HPDE6-E6E7 (cell line): ENCODE data around the gene TBC1D2B.

Experiments used
- DNase-seq: peaks from one replicate; pipeline ENCODE4 v3.0.0; 2011; ENCODE audit warnings: missing footprints; ENCODE audit errors: extremely low spot score

TBC1D2B gene

GRCh38 chr15:78077053-78077870 is at the start of gene TBC1D2B:
Gene TBC1D2B, minus strand, starts transcription at chr15:78077711. Its CDS starts 59 bp downstream, at chr15:78077652.
- DNase-seq: no peak

DNA sequence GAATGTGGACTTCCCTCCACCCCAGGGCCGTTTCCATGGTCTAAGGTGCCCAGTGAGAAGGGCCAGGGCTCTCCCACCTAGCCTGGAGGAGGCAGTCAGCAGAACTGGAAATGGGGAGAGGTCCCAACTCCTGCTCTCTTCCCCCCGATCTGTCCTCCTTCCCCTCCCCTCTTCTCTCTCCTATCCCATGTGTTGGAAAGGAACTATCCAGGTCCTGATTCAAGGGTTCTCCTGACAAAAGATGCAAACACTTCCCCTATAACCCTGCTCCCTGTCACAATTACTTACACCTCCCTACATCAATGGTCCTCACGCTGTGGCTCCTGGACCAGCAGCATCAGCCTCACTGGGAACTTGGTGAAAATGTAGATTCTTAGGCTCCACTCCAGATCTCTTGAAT is 47.8 kb upstream of the TBC1D2B start:
- DNase-seq: no peak

DNA sequence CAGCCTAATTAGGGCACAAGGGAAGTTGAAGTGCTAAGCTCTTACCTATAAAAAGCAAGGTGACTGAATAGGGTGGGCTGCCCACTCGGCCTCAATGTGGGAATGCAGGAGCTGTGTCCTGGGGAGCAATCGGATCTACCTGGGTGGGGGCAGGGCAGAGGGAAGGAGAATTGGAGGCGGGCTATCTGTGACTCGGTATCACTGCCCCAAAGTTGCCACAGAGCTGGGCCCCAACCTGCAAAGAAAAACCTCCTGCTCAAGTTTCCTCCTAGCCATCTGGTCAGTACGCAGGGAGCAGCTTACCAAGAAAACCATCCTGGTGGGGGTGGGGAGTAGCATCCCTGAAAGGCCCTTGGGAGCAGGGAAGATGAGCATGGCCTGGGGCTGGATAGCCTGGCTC is 43.0 kb upstream of the TBC1D2B start:
- DNase-seq: no peak

DNA sequence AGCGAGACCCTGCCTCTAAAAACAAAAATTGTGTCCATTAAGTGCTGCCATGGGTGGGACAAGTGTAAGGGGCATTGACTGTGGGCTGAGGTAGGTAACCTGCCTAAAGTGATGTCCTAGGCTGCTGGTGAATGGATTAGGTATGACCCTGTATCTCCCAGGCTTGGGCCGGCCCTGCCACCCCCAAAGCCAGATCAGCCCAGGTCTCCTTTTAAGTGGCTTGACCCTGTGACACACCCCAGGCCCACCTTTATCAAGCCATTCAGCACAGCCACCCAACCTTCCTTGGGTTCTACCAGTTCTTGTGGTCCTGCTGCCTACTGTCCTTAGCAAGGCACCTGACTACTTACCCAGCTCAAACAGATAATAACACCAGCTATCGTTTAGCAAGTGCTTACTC is 35.0 kb upstream of the TBC1D2B start:
- DNase-seq: no peak

GRCh38 chr15:78111788-78112187 is 34.3 kb upstream of the TBC1D2B start:
- no peak for DNase-seq

DNA sequence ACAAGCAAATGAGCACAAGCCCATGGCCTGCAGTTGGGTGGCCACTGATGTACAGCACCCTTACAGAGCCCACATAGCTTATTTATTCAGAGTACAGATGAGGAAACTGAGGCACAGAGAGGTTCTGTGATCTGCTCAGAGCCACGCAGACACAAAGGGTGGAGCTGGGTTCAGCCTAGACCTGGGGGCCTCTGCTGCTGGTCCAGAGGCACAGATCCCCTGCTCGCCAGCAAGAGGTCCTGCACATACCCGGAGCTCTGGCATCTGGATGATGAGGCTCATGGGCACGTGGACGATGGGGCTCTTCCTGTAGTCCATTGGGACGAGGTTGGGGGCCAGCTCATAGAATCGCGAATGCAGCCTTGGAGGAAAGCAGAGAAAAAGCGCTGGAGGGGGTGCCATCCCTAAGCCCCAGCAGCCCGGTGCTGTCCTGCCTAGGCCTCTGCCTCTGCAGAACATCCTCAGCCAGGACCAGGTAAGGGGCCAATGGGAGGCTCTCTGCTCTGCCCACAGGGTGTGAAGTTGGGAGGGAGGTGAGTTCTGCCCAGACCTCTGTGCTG is 33.5 kb upstream of the TBC1D2B start:
- DNase-seq: no peak

DNA sequence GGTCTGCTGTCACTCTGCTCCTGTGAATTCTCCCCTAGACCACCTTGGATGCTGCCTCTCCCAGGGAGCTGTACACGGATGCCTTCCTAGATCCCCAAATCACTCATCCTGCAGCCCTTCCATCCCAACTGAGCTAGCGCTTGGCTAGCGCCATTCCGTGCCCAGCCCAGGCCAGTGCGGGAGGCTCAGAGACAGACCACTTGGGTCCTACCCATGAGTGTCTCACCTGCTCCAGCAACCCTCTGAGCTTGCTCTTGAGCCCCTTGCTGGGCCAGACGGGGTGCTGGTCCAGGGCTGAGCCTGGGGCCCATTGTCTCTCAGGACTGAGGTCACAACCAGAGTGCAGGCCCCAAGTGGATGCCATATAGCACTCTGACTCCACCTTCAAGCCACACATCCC is 32.6 kb upstream of the TBC1D2B start:
- no peak for DNase-seq

- no peak for DNase-seq
Observed at GRCh38 chr15:78109156-78109555, 31.6 kb upstream of the TBC1D2B start.

GRCh38 chr15:78108300-78109084 is 31.0 kb upstream of the TBC1D2B start:
- DNase-seq: peak; percentile 75

GRCh38 chr15:78107471-78107870 is 30.0 kb upstream of the TBC1D2B start:
- no peak for DNase-seq

DNA sequence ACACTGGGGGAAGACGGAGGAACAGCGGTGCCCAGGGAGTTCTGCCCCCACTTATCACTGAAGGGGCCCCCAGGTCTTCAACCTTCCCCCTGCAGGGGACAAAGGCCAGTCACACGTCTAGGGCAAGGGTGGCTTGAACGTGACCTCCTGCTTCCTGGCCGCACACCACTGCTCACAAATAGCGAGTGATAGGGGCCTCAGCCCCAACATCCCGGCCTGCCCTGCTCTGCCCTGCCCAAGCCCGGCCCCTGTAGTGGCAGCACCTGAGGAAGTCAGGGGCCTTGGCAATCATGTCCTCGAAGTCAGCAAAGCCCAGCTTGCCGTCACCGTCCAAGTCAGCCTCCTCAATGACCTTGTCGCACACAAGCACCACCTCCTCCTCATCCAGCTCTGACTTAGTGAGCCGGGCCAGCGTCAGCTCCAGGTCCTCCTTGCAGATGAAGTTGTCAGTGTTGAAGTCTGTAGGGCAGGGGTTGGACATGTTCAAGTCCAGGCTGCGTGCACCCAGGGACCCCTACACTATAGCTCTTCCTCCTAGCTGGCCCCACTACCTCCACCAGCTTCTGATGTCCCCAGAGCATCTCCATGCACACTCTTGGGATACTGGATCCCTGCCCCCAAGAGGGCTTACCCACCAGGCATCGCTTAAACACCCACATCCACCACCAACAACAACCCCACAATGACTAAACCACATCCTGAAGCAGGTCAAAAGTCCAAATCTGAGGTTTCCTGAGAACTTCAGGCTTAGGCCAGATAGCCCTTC is 28.1 kb upstream of the TBC1D2B start:
- no peak for DNase-seq

DNA sequence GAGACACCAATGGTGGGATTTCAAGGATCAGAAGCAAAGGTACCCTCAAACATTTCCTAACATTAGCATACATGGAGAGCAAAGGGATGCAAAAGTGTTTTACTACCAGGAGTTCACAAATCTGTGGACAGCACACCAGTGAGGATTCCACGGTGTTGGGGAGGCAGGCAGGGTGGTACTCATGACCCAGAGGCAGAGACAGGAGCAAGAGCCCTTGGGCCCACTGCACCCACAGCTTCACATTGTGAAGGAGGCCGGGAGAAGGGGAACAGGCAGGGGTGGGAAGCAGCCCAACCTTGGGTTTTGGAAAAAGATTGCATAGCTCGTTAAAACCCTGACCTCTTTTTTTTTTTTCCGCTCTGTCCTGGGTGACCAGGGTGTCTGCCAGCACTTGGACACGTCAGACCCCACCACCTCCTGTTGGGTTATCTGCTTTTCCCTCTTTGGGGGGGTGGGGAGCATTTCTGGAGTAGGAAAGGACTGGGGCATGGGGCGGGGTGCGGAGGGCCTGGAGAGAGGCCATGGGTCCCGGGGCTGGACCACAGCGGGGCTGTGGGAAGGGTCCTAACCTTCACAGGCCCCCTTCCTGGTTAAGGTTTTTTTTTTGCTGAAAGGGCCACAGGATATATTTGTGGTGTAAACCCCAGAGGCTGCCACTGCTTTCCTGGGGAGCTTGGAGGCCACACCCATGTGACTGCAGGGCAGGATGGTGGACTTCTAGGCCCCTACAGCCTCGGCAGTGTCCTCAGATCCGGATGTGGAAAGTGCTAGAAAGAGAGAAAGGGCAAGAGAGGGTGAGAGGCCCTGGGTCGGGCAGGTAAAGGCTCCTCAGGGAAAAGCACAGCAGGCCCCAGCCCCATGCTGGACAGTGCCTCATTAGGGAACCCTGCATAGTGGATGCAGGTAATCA is 27.3 kb upstream of the TBC1D2B start:
- DNase-seq: no peak

DNA sequence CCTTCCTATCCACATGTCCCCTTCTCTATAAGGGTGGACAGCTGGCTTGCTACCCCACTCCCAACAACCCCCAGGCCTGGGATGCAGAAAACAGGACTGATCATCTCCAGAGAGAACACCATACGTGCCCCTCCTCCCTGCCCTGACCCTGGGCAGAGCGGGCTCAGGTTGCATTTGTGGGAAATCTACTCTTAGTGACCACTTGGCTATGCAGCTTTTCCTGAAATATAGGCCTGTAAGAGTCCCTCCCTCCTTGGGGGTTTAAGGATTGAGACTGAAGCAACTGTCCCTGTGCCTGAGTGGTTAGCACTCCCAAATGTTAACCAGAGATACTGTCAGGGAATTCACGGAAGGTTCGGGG is 26.6 kb upstream of the TBC1D2B start:
- no peak for DNase-seq

DNA sequence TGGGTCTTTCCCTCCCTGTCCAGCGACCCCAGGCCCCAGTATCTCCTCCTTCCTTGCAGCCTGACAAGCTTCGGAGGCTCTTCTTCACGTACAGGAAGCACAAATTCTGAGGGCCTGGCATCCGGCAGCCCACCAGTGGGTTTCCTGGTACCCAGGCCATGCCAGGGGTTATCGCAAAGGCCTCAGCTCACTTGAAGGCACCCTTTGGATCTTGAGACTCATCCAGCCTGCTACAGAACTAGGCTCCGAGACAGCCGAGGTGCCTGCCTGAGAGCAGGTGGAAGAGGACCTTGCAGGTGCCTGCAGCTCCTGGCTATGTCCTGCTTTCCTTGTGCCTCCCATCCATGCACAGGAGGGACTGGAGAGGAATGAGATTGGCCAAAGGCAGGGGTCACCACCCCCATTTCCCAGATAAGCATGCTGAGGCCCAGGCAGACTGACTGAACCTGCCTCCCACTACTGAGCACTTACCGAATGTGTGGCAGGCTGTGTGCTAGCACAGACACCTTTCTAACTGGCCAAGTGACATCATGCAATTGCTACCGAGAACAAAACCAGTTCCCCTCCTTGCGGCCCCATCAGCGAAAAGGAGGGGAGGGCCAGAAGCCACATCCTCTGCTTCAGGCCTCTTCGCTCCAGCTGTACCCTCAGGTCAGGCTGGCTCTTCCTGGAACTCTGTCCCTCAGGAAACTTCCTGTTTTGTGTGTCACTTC is 26.1 kb upstream of the TBC1D2B start:
- DNase-seq: no peak

GRCh38 chr15:78102741-78103140 is 25.2 kb upstream of the TBC1D2B start:
- no peak for DNase-seq

DNA sequence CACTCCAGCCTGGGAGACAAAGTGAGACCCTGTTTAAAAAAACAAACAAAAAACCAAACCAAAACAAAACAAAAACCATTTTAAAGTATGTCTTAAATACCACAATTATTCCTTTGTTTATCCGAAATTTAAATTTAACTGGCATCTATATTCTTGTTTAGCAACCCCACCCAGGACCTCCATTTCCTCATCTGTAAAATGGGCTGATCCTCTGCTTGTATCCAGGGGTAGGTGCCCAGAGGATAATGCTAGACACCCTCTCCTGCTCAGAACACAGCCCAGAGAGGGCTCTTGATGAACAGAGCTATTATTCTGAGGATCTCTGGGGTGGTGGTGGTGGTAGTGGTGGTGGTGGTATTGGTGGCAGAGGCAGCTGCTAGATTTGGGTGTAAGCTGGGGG is 24.7 kb upstream of the TBC1D2B start:
- DNase-seq: no peak

DNA sequence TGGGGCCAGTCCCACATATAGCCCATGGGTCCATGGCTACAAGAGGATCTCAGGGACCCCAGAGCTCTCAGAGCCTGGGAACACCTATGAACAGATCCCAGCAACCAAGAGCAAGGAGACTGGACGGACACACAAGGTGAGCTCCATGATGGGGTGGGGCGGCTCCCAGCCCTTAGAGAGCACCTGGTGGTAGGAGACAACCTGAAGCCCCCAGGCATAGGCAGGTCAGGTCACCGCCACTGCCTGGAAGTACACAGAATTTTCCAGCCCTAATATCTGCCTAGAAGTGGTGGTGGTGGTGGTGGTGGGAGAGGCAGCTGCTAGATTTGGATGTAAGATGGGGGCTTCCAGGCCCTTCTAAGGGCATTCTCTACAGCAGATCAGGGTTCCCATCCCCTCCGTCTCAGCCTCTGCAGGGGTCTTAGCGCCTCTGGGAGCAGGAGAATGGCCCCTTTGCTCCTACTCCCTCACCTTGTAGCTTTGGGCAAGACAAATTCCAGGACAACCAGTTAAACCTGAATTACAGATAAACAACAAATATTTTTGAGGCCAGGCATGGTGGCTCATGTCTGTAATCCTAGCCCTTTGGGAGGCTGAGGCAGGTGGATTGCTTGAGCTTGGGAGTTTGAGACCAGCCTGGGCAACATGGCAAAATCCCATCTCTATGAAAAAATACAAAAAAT is 24.1 kb upstream of the TBC1D2B start:
- no peak for DNase-seq

- DNase-seq: no peak
Observed at GRCh38 chr15:78100886-78101285, 23.4 kb upstream of the TBC1D2B start.

DNA sequence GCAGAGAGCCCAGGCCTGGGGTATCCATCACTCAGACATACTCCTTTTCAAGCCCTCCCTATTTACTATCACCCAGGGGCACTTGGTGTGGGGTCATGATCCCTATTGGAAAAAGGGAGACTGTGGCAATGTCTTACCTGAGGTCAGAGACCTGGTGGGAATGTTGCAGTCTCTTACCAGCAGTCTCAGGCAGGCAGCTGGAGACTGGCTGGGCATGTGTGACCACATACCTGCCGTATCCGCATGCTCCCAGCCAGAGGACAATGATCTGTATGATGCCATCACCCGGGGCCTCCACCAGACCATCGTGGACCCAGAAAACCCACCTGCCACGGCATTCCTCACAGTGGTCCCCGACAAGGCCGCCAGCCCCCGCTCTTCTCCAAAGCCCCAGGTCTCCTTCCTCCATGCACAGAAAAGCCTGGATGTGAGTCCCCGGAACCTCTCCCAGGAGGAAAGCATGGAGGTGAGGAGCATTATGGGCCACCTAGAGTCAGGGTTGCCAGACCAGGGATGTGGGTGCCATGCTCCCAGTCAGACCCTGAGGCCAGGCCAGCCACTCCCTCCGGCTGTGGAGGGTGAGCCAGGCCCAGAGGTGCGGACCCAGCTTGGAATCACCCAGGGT is 20.7 kb upstream of the TBC1D2B start:
- DNase-seq: no peak
